HG03432 (cell line): ENCODE measurements around the gene GJB3.
A peak's percentile ranks its signal among the peaks of the same experiment; 100 is the strongest.
"Not testable (repeated sequence)": the region's sequence is repeated elsewhere in the genome, so short reads cannot be mapped to it uniquely, and the experiment has no call there.

Experiments used
- ATAC-seq: cut with Tn5 transposase; IDR thresholded peaks from one replicate; pipeline ENCODE4 v1.9.1; 2021; ENCODE audit warnings: mild to moderate bottlenecking, moderate library complexity; ENCODE audit not compliant: unreplicated experiment

Gene GJB3

DNA sequence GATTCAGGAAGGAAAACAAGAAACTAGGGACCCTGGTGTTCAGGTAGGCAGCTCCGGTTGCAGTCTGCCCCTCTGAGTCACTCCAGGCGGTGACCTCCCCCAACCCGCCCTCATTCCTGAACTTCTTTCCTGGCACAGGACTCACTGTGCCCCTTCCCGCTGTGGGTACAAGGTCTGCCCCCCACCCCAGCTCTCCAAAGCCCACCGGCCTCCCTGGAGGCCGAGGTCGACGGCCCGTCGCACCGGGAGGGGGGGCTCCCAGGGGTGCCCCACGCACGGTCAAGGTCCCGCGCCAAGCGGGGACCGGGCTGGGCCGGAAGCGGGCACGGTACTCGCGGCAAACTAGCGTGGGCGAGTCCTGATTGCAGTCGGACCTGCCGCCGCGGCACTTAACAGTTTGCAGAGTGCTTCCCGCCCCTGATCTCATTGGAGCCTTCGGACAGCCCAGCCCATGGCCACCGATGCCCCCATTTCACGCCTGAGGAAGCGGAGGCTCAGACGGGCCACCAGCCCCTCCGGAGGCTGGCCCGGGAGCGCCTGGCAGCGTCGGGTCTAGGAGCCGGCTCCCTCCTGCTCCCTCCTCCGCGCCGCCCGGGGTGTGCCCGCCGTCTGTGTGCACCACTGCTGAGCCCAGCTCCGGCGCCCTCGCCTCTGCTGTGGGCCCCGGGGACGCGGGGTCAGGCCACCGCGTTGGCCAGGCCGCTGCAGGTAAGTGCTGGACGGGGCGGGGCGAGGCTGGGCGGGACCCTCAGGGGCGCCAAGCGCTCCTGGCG lies at the start of gene GJB3:
GJB3 (plus strand) TSS at position 144 of the 773 bp plus-strand sequence. CDS start 3,549 bp downstream, outside the sequence.
- ATAC-seq = no peak

DNA sequence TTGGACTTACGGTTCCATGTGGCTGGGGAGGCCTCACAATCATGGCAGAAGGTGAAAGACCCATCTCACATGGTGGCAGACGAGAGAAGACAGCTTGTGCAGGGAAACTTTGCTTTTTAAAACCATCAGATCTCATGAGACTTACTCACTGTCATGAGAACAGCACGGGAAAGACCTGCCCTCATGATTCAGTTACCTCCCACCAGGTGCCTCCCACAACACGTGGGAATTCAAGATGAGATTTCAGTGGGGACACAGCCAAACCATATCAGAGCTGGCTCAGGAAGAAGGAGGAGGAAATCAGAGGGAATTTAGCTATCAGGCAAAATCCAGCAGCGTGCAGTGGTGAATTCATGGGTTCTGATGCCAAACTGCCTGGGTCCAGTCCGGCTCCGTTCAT lies 48.2 kb upstream of the GJB3 start:
- not testable (repeated sequence) for ATAC-seq

DNA sequence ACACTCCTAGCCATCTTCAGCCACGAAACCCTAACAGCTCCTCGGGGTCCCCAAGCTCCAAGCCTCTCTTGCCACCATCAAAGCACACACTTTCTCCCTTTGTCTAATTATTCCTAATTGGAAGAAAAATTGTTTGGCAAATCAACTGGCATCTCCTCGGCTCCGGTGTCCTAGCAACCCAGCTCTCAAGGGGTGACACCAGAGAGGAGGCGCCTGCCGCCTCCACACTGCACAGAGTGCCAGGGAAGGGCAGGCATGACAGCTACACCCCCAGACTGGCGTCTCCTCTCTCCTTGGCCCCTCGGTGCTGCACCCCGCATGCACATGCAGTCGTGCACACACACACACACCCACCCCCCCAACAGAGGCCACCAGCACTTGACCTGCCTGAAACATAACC lies 44.3 kb upstream of the GJB3 start:
- no peak for ATAC-seq

DNA sequence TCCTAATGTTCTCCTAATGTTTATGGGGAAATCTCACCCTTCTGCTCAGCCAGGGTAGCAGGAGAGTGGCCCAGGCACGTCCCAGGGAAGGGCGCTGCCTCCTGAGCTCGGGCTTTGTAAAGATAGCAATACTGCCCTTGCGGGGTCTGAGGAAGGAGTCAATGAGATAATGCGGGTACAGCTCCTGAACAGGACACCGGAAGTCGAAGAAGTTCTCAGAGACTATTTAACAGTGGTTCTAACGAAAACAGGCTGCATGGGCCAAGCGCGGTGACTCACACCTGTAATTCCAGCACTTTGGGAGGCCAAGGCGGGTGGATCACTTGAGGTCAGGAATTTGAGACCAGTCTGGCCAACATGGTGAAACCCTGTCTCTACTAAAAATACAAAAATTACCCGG lies 43.8 kb upstream of the GJB3 start:
- ATAC-seq = not testable (repeated sequence)

DNA sequence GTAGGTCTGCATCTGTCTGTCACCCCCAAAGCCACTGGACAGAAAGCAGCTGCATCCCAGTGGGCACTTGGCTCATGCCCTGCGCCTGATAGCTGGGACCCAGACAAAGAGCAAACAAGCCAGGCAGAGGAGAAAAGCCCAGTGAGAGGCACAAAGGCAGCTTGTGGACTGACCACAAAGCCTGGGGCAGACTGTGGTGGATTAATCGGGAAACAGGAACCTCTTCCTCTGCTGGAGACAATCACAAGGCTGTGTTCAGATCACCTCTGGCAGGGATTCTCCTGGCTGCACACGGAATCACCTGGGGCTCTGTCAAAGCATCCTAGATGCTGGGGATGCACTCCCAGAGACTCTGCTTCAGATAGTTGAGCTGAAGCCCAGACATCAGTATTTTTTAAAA lies 41.4 kb upstream of the GJB3 start:
- no peak for ATAC-seq

DNA sequence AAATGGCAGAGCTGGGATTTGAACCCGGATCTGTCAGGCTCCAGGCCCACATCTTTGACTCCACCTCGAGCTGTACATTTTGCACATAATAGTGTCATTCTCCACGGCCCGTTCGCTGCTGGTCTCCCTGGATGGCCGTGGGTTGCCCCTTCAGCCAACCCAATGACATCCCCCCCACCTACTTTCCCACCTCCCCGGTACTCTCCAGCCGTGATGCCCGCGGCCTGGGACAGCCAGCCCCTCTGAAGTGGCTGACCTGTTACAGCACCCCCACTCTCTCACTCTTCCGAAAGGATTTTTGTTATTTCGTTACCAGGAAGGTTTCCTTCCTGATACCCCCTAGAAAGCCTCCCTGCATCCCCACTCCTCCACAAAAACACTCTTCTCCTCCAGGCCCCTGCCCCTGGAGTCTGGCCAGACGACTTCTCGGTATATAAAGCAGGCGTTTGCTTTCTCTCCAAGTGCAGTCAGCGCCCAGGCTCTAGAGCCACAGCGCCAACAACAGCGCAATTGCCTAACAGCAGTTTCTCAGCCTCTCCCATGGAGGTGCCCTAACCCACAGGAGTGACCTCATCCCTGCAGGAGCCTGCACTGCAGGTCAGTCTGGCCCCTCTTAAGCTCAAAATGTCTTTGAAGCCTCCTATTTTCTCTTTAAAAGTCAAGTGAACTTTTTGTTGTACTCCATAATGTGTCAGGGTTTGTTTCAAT lies 40.7 kb upstream of the GJB3 start:
- ATAC-seq = no peak

DNA sequence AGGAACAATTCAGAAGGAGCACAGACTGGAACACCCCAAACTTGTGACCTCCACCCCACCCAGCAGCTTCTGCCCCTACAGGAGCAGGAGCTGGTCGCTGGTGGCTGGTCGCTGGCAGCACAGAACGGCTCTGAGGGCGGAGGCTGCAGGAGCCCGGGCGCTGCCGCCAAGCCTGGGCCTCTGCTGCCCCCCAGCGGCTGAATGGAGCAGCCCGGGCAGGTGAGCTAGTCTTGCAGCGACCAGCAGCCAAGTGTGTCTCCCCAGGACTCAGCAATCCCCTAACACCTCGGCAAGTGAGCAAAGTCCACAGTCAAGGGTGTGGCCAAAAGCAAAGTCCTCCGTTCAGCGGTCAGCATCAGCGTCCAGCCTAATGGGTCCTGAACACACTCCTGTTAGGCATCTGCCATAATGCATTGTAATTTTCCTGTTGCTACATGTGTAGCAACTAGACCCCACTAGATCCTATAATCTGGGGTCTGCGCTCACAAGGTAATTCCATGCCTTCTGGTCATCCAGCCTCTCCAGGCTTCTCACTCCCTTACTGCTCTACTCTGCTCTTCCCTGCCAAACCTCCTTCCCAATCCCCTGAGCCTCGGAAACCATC lies 38.2 kb upstream of the GJB3 start:
- ATAC-seq = peak; percentile 64

DNA sequence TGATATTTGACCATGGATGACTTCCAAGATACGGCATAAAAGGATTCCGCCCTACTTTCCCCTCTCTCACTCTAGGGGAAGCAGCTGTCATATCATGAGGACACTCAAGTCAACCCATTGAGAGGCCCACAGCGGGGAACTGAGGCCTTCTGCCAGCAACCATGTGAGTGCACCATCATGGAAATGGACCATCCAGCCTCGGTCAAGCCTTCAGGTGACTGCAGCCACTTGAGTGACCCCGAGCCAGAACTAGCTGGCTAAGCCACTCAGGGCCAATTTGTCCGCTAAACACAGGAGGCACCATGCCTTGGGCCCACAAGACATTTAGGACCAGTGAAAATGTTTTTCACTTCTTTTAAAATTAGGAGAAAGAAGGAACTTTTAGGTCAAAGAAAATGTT lies 37.2 kb upstream of the GJB3 start:
- no peak for ATAC-seq

DNA sequence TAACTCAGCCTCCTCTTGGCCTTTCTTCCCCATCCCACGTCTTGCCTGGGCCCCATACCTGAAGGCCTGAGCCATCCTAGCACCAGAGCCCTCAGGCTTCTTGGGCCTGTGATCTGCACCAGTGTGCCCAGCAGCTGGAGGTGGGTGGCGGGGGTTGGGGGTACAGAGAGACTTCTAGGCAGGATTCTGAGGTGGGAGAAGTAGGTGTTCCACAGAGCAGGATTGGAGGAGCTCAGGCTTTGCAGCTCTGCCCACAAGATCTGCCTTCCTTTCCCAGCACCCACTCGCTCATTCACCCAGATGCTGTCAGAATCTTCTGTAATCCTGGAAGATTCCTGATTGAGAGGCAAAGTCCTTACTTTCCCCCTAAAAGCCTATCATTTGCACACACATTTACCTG lies 36.2 kb upstream of the GJB3 start:
- no peak for ATAC-seq

DNA sequence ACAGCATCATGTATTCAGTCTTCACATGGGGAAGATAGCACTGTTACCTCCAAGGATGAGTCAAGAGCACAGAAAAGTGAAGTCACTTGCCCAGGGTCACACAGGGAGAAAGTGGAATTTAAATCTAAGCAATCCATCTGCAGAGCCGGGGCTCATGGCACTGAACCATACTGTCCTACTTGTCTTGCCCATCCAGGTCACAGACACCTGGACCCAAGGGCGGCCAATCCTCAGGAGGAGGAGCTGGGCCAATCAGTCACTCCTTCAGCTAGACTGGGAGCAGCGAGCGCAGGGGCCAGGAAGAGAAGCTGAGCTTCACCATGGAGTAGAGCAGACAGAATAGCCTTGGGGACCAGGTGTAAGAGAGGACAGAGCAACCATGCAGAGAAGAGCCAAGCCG lies 35.3 kb upstream of the GJB3 start:
- ATAC-seq = no peak

DNA sequence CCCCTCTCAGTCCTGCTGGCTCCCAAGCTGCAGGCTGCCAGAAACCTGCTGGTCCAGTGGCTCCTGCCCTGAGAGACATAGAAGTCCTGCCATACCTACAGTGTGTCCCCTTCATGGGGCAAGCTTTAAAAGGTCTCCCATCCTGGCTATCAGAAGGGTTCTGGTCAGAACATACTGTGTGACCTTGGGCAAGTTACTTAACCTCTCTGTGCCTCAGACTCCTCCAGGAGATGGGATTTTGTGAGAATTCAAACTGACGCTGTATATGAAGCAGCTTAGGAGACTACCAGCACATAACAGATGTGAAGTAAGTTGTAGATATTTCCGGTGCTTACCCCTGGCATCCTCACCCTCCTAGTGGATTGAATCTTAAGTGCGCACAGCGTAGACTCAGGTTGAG lies 34.9 kb upstream of the GJB3 start:
- no peak for ATAC-seq

DNA sequence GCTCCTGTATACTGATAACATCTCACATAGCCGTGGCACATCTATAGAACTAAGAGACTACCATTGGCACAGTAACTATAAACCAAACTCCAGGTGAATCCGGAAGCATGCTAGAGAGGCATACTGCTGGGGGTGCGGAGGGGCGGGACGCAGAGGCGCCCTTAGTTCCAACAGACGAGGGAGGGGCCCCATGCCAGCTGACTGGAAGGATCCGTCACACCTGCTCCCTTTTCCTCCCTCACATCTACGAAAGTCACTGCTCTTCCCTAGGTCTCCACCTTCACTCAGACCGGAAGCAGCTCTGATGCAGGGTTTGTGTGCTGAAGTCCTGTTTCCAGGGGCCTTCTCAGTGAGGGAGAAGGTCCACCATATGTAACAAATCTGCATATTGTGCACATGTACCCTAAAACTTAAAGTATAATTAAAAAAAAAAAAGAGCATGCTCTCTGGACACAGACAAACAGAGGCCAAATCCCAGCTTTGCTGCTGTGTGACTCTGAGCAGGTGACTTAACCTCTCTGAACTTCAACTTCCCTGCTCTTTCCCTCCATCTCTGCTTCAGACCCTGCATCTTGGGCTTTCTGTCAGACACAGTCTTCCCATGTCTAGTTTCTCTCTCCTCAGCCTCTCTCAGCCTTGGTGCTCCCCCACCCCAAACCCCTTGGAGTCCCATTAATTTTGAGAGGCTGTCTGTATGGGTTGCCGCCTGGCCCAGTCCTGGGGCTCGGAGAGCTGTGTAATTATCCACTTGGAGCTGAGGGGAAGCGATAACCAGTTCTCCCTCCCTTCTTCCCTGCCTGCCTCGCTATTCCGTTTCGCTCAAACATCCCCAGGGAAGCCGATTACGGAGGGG lies 34.0 kb upstream of the GJB3 start:
- ATAC-seq = no peak

DNA sequence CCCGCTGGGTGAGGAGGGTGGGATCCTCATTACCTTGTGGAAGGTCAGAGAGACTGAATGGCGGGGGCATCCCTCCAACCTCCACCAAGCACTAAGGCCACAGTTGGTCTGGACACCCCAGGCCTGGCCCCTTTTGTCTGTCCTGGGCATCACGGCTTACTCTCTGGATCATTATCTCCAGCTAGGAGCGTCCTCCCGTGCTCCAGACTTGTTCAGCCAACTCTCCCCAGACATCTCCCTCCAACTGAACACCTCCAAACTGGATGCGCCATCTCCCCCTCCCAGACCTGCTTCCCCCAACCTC lies 33.4 kb upstream of the GJB3 start:
- ATAC-seq = no peak

DNA sequence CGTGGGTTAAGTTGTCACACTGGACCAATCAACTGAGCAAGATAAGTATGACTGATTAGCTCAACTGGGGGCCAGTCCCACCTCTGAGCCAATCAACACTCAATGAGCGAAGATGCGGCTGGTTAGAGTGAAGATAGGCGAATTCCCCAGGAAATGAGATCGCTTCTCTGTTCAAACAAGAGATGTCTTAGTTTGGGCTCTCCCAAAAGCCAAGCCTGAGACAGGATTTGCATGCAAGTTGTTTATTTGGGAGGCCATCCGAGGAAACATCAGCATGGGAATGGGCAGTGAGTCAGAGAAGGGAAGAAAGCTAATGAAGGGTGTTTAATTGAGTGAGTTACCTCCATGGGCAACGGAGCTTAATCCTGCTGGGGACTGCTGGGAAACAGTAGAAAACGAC lies 31.0 kb upstream of the GJB3 start:
- ATAC-seq = no peak

DNA sequence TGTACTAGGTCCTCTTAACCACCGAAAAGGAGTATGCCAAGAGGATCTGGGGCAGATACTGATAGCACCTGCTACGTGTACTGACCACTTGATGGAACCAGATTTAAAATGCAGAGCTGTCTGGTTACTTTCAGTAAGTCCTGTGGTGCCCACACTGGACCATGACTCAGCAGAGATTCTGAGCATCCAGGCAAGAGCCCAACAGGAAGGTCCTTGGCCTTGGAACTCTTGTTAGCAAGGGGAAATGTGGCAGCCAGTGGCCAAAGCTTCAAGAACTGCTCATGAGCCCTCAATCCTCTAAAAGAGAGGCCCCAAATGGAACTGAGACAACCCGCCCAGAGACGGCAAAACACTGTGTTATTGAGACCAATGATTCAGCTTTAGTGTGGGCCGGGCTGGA lies 30.4 kb upstream of the GJB3 start:
- no peak for ATAC-seq

DNA sequence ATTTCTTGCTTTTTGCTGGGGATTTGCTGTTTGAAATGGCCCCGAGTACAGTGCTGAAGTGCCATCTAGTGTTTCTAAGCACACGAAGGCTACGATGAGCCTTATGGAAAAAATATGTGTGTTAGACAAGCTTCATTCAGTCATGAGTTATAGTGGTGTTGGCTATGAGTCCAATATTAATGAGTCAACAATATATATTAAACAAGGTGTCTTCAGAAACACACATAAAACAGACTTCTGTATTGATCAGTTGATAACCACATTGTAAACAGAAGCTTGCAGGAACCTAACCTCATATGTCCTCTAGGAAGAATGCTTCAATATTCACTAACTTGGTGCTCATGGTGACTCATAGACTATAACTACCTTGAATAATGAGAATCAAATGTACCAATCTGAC lies 27.9 kb upstream of the GJB3 start:
- no peak for ATAC-seq

DNA sequence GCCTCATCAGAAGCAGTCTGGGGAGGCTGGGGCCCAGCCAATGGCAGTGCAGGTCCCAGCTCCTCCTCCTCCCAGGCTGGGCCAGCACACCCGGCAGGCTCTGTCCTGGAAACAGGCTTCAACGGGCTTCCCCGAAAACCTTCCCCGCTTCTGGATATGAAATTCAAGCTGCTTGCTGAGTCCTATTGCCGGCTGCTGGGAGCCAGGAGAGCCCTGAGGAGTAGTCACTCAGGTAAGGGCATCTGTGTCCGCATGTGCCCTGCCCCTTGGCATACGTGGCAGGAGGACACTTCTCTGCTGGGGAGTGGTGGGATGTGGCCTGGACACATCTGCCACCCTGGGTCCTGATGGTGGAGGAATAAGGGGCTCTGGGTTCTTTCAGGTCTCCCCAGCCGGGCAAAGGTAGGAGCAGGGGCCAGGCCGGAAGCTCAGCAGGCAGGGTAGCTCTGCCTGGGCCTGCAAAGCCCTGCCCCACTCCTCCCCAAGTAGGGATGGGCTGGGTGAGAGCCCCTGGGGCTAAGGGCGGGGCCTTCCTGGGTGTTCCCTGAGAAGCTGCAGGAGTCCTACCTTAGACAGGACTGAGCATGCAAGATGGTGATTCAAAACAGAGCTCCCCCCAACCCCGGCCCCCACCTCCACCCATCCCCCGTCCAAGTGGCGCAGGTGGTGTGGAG lies 25.9 kb upstream of the GJB3 start, which contains the start of gene GJB5:
GJB5 (plus strand) TSS at position 84 of the 674 bp plus-strand sequence. CDS start 2,284 bp downstream, outside the sequence.
- no peak for ATAC-seq

DNA sequence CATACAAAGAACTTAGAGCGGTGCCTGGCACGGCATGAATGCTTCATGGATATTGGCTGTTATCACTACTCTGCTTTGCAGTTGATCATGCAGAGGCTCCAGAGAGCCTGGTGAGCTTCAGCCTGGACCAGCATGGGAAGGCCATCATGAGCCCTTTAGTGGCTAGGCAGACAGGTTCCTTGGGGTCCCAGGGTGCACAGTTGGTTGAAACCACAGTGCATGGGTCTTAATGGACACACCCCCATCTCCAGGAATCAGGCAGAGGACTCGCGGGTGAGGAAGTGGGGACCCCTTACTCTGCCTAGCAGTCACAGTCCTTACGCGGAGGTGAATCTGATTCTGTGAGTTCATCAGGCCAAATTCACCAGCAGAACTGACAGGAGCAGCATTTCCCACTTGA lies 25.1 kb upstream of the GJB3 start:
- ATAC-seq = no peak

DNA sequence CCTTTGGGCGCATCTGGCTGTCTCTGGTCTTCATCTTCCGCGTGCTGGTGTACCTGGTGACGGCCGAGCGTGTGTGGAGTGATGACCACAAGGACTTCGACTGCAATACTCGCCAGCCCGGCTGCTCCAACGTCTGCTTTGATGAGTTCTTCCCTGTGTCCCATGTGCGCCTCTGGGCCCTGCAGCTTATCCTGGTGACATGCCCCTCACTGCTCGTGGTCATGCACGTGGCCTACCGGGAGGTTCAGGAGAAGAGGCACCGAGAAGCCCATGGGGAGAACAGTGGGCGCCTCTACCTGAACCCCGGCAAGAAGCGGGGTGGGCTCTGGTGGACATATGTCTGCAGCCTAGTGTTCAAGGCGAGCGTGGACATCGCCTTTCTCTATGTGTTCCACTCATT lies 23.6 kb upstream of the GJB3 start:
- ATAC-seq = no peak

DNA sequence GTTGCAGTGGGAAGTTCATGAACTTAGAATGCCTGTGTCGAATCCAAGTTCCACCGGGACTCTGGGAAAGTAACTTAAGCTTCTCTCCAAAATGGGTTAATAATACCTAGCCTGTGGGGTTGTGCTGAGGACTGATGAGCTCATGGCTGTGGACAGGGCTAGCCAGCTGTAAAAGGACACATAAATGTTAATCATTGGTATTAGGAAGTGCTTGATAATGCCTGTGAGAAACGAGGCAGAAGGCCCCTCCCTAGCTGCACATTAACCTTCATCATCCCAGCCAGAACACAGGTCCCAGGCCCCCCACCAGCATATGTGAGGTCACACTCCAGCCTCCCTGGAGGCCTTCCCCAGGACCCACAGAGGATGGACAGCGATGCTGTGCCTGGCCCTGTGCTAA lies 22.3 kb upstream of the GJB3 start:
- ATAC-seq = no peak
